ENCODE data around the gene RNU4-1.

Gene RNU4-1

DNA sequence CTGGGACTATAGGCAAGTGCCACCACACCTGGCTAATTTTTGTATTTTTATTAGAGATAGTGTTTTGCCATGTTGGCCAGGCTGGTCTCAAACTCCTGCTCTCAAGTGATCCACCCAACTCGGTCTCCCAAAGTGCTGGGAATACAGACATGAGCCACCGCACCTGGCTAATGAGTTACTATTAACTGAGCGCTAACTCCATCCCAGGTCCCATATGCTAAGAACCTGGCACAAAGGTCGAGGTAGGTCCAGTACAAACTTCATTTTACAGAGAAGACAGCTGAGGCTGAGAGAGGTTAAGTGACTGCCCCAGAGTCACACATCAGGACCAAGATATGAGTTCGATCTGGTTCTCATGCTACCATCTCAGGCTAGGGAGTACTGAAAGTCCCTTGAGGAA lies 39.0 kb upstream of the RNU4-1 start:
- TF ChIP-seq, protein P1, sequence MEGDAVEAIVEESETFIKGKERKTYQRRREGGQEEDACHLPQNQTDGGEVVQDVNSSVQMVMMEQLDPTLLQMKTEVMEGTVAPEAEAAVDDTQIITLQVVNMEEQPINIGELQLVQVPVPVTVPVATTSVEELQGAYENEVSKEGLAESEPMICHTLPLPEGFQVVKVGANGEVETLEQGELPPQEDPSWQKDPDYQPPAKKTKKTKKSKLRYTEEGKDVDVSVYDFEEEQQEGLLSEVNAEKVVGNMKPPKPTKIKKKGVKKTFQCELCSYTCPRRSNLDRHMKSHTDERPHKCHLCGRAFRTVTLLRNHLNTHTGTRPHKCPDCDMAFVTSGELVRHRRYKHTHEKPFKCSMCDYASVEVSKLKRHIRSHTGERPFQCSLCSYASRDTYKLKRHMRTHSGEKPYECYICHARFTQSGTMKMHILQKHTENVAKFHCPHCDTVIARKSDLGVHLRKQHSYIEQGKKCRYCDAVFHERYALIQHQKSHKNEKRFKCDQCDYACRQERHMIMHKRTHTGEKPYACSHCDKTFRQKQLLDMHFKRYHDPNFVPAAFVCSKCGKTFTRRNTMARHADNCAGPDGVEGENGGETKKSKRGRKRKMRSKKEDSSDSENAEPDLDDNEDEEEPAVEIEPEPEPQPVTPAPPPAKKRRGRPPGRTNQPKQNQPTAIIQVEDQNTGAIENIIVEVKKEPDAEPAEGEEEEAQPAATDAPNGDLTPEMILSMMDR (IDR thresholded peaks at IDR 0.05; ENCODE audit: low read depth, low read length): no peak
- no peak for DNase-seq (ENCODE audit: extremely low read depth, low read depth)

DNA sequence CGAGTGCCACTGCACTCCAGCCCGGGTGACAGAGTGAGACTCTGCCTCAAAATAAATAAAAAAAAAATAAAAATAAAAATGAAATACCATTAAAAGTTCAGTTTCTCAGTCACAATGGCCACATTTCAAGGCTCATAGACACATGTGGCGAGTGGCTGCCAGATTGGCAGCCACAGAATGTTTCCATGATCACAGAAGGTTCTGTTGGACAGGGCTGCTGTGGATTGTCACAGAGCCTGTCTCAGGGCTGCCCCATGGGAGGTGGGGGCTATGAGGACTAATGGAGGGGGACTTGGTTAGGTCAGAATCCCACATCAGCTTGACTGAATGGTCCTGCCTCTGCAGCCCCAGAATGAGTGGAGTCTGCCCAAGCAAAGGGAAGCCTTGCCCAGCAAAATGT lies 38.4 kb upstream of the RNU4-1 start:
- TF ChIP-seq, protein P1 (IDR thresholded peaks at IDR 0.05; ENCODE audit: low read depth, low read length): no peak
- DNase-seq (ENCODE audit: extremely low read depth, low read depth): no peak

DNA sequence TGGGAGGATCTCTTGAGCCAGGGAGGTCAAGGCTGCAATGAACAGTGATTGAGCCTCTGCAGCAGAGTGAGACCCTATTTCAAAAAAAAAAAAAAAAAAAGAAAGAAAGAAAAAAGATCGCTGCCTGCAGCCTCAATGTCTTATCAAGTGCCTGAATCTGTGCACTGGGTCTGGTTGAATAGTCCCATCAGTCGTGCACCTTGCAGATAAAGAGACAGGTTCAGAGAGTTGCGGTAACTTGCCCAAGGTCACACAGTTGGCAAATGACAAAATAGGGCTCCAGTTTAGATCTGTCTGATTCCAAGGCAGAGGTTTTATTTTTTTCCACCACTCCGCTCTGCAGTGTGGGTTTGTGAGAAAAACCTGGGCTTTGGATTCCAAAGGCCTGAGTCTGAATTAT lies 35.2 kb upstream of the RNU4-1 start:
- no peak for DNase-seq (ENCODE audit: extremely low read depth, low read depth)
- TF ChIP-seq, protein P1 (IDR thresholded peaks at IDR 0.05; ENCODE audit: low read depth, low read length): no peak

DNA sequence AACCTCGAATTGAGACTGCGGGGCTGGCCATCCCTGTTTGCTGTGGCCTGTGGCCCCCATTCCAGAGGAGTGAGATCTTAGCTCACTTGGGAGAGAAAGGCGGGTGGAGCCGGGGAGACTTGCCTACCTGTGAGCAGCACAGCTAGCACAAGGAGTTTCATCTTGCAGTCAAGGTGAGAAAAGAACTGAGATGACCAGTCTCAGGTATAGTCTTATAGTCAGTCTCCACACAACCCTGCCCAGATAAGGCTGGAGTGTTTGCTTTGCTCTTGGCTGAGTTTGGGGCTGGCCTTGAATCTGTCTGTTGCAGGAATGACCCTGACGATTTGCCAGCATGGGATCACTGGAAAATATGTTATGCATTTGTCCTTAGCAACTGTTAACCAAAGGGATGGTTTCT lies 34.6 kb upstream of the RNU4-1 start, which contains the start of gene PLA2G1B:
Gene PLA2G1B, minus strand, starts transcription at position 187 of the 400 bp plus-strand sequence. Its CDS starts 26 bp downstream, at position 161.
- TF ChIP-seq, protein P1 (IDR thresholded peaks at IDR 0.05; ENCODE audit: low read depth, low read length): no peak
- no peak for DNase-seq (ENCODE audit: extremely low read depth, low read depth)

DNA sequence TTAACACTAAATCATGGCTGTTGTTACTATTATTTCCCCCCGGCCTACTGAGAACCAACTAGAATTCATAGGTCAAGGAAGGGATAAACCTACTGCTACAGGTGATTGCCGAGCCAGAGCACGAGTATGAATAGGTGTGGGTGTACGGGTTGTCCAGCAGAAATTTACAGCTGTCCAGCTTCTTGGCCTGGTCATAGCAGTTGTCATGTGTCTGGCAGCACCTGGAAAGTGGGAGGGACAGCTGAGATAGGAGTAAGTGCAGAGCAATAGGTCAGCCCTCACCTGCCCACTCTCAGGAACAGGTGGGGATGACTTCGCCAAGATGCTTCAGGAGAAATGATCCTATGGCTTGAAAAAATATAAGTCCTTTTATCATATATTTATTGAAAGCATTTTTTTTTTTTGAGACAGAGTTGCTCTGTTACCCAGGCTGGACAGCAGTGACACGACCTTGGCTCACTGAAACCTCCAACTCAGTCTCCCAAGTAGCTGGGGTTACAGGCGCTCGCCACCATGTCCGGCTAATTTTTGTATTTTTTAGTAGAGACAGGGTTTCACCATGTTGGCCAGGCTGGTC lies 31.9 kb upstream of the RNU4-1 start:
- DNase-seq (ENCODE audit: extremely low read depth, low read depth): no peak
- TF ChIP-seq, protein P1 (IDR thresholded peaks at IDR 0.05; ENCODE audit: low read depth, low read length): no peak

DNA sequence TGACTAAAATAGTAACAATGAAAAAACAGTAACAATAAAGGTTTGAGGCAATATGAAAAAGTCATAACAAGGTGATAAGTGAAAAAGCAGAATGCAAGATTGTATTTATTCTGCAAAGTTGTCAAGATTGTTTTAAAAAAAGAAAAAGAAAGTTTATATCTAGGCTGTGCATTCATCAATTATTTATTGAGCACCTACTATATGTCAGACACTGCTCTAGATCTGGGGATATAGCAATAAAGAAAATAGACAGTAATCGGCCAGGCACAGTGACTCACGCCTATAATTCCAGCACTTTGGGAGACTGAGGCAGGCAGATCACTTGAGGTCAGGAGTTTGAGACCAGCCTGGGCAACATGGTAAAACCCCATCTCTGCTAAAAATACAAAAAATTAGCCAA lies 30.7 kb upstream of the RNU4-1 start:
- DNase-seq (ENCODE audit: extremely low read depth, low read depth): no peak
- TF ChIP-seq, protein P1 (IDR thresholded peaks at IDR 0.05; ENCODE audit: low read depth, low read length): no peak

DNA sequence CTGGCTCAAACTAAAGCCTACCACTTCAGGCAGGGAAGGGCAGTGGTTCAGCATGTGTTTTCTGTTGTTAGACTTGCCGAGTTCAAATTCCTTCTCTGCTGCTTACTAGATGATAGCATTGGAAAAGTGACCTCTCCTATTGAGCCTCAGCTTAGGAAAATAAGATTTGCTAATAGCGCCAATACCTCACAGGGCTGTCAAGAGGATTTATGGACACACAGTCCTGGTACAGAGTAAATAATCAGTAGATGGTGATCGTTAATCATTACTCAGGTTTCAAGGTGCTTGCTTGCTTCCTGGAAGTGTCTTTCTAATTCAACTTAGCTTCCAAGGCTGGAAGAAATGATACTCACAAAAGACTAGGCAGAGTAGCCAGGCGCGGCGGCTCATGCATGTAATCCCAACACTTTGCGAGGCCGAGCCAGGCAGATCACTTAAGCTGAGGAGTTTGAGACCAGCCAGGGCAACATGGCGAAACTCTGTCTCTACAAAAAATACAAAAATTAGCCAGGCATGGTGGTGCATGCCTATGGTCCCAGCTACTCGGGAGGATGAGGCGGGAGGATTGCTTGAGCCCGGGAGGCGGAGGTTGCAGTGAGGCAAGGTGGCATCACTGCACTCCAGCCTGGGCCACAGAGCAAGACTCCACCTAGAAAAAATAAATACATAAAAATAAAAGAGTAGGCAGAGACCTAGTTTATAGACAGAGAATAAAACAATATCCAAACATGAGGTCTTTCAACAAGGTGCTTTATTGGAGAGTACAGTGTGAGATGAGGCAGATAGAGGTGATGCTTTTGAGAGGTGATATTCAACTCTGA lies 28.6 kb upstream of the RNU4-1 start:
- TF ChIP-seq, protein P1 (IDR thresholded peaks at IDR 0.05; ENCODE audit: low read depth, low read length): no peak
- DNase-seq (ENCODE audit: extremely low read depth, low read depth): no peak
